GM19324 (cell line): ENCODE results near the gene TEX51.

Source experiments
- ATAC-seq: cut with Tn5 transposase; IDR thresholded peaks from one replicate; pipeline ENCODE4 v1.9.1; 2021; ENCODE audit warnings: mild to moderate bottlenecking, moderate library complexity; ENCODE audit not compliant: unreplicated experiment, low FRiP score

Gene TEX51

DNA sequence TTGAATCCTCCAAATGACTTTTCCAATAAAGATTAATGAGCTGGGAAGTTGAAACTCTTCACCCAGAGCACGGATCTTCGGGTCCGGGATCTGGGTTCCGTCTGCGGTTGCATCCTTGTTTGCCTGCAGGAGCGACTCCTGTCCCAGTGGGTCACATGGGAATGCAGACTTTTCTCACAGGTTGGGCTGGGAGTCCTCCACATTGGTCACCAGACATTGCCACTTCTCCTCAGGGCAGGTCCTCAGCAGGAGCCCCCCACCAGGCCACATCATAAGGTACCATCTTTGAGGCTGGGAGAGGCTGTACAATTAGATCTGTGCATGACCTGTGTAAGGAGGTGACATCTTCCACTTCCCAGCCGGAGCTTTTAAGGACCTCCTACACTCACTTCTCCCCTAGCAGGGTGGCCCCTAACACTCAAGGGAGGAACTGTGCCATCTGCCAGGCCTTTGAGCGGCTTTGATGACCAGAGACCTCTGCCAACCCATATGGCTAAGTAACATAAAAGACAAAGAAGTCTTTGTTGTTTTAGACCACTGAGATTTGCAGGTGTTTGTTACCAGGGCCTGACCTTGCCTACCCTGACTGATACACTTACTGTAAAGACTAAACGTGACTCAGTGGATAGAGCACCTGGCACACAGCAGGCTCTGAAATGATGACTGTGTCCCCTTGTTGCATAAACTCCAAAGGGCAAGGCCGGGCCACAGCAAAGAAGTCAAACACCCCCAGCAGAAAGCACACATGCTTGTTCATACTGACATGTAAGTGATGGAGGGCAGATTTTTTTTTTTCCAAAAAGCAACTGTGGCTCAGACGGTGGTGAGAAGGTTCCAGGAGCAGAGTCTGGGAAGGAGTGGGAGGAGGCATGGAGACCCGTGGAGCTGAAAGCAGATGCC, 7.9 kb upstream of the TEX51 start:
- no peak for ATAC-seq

DNA sequence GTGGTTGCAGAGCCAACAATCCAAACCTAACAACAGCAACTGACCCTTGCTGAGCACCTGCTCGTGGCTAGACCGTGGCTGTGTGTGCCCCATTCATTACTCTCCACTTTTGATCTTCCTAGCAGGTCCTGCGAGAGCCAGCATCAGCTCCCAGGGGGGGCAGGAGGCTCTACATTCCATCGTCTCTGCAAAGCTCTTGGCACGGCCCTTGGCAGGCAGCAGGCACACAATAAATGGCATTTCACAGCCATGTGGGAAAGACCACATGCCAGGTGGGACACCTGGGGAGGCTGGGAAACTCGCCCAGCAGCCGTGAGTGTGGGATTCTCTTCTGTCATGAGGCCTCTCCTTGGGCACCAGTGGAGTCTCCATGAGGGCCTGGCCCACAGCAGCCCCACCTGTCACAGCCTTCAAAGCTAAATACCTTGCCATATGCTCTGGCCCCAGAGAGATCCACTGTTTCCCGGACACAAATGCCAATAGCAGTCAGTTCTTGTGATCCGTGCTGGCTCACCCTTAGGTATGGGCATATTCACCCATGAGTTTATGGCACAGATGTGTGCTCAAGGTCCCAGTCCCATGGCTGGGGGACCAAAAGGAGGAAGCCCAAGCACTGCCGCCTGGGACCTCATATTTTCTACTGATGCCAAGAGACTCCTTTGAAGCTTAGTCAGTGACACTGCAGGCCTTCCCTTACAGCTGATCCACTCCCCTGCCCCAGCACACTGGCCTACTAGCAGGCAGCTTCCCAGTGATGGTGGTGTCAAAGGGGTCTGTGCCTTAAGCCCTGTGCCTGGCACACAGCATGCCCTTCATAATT, 6.8 kb upstream of the TEX51 start:
- no peak for ATAC-seq

DNA sequence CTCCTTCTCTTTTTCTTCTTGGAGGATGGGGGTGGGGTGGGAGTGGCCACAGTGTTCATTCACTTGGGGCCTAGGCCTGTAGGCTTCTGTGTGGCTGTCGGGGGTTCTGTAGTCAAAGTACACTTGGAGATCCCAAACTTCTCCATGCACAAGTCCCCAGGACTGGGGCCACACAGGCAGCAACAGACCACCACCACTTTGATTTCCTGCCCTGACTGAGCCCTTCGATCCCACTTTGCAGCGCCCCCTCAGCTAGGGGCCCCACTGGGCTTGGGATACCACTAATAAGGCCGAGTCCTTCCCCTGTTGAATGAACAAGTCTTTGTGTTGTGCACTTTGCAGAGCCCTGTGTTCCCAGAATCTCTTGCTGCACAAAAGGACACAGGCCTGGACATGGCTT, 5.5 kb upstream of the TEX51 start:
- ATAC-seq: no peak

DNA sequence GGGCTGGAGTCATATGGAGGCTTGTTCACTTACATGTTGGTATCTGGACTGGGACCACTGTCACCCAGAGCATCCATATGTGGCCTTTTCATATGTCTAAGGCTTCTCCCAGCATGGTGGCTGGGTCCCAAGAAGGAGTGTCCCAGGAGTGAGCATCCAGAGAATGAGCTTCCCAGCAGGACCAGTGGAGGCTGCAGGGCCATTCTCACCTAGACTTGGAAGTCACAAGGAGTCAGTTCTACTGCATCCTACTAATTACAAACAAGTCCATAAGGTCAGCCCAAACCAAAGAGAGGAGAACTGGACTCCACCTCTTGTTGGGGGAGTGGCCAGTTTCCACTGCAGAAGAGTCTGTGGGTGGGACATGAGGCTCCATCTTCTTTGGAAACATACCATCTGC, 5.1 kb upstream of the TEX51 start:
- ATAC-seq: no peak

DNA sequence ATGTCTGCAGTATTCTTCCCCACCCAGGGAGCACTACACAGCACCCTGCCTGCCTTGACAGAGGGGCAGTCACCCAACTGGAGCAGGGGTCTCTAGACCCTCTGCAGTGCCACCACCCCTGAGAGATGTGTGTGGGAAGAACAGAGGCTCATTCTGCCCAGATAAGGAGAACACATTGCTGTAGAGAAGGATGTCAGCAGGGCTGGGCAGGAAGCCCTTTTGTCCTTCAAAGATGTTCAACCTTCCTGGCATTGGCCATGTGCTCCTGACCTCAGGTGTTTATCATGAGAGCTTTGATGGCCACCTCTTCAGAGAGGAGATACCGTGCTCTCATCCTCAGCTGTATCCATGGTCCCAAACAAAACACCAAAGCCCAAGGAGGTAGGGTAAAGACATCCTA, 4.6 kb upstream of the TEX51 start:
- ATAC-seq: no peak

DNA sequence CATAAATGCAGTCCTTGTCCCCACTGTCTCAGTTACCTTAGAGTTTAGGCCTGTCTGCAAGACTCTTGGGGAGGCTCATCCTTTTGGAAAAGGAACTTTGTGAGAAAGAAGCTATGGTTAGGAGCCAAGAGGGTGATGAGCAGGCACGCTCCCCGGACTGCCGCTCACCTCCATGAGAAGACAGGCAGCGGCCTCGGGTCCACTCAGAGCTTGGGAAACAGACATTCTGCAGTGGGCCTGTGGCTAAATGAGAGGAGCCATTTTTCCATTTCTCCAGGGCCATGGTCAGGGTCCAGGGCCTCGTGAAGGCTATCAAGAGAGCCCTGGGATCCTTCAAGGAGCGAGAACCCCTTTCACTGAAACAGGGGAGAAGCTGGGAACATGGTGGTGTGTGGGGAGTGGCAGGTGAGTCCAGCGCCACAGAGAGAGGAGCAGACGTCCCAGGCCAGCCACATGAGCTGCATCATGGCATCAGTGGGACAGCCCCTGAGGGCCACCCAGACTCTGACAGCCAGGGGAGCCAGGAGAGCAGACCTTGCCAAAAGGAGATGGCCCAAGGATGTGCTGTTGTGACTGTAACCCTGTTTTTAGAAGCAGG, 4.0 kb upstream of the TEX51 start:
- ATAC-seq: no peak

DNA sequence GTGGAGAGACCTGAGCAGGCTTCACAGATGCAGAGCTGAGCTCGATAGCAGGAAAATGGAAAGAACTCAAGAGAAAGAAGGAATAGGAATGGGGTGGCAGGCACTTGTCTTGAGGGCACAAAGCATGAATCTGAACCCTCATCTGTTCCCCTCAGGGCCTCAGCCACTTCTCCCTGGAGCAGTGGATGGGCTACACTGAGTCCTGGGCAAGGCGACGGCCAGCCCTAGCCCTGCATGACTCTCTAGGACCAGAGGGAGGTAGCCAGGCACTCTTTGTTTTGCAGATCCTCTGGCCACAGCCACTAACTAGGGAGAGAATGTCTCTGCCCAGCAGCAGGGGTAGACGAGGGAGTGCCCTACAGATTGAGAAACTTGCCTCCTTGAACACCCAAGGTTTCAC, 3.4 kb upstream of the TEX51 start:
- no peak for ATAC-seq

DNA sequence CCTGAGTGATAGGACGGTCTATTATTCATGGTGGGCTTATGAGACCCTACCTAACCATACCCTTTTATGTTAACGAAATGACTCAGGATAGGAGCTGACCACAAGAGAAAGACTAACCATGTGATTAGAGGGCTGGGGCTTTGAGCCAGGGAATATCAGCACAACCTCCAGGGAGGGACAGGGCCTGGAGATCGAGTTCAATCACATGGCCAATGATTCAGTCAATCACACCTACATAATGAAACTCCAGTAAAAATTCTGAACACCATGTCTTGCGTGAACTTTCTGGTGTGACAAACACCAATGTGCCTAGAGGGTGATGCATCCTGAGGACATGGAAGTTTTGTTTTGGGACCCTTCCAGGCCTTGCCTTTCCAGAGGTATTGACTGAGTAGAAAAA, 2.2 kb upstream of the TEX51 start:
- no peak for ATAC-seq

DNA sequence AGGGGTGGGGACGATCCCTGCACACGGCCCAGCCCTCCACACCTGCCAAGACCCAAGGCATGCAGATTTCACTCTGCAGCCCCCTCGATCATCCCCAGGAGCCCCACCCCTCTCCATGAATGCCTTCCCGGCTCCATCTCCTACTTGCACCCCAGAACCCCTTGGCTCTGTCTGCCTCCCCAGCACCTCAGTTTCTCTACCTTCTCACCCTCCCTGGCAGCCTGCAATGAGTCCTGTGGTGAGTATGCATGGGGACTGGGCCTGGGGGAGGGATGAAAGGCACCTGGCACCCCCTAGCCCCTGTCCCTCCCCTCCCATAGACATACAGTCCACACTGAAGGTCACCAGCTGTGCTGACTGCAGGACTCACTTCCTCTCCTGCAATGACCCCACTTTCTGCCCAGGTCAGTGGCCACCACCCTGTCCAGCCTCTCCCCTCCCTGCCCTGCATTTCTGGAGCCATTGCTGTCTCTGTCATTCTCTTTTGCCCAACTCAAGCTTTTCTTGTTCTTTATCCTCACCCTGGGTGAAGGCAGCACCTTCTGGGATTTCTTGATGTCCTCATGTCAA, 1.0 kb downstream of the TEX51 start:
- no peak for ATAC-seq

DNA sequence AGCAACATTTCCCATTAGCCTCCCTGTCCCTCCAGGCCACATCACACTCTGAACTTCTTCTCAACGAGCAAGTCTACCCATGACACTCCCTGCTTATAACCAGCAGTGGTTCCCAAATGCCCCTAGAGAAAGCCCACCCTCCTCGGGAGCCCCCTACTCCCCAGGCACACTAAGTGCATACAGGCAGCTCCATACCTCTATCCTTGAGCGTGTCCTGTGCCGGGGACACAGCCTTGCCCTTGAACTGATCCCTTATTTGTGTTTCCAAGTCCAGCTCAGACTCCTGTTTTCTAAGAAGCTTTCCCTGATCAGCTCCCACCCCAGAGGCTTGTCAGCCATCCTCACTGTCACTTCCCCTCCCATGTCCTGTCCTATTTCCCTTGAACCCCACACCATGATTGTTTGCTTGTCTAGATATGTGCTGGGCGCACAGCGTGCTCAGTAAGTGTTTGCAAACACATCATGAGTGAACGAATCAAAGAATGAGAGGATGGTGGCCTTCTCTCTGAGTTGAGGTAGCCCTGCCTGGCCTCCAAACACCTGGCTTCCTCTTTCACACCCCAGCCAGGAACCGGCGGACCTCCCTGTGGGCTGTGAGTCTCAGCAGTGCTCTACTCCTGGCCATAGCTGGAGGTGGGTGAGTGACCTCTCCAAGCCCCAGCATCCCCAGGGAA, 2.1 kb downstream of the TEX51 start:
- ATAC-seq: no peak

DNA sequence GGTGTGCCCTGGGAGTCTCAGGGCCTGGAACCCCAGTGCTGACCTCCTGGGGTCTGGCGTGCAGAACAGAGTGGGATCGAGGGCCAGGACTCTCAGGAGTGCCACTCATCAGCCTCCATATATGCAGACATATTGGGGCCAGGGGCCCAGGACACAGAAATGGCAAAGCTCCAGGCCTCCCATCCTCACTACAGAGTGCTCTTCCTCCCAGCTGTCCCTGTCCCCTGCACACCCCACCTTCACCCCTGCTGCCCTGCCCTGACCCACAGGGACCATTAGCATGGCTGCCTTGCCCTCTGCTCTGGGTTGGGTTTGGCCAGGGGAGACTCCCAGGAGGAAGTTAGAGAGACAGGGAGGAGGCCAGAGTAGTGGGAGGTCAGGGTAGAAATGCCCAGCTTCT, 2.8 kb downstream of the TEX51 start:
- ATAC-seq: no peak

DNA sequence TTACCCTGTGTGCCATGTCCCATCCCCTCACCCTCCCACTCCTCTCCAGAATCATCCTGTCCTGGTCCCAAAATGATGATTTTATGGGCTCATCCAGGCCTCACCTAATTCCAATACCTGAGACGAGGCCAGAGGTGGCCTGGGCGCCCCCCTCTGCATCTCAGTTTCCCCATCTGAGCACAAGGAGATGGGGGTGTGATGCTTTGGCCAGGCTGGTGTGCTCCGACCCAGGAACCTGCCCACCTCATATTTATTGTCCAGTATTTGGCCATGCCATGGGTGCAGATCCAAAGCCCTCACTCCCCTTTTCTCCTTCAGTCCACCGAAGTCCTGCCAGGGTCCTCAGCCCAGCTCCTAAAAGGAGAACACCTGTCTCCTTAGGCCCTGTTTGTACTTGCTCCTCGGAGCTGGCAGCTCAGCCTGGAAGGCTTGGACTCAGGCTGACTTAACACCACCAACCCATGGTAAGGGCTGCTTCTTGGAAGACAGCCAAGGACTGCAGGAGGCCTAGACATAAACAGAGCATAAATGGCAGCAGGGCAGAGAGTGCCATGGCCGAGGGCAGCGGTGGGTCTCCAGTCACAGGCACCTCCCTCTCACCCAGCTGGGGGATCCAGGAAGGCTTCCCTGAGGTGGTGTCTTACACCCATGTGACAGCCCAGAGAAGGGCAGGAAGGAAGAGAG, 3.6 kb downstream of the TEX51 start:
- ATAC-seq: no peak

DNA sequence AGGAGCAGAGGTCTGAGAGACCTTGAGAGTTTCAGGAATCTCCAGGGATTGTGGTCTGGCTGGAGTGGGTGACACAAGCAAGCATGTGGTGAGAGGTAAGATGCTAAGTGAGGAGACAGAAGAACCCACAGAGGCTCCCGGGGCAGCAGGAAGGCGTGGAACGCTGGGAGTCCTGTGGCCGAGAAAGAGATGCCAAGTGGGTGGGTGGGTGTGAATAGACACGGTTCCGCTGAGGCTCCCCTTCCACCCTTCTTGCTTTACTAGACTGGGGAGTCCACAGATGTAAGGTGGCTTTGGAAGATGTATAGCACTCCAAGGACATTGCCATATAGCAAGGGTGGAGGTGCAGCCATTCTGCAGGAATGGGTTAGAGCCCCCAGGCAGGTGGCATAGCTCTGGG, 4.2 kb downstream of the TEX51 start:
- no peak for ATAC-seq

DNA sequence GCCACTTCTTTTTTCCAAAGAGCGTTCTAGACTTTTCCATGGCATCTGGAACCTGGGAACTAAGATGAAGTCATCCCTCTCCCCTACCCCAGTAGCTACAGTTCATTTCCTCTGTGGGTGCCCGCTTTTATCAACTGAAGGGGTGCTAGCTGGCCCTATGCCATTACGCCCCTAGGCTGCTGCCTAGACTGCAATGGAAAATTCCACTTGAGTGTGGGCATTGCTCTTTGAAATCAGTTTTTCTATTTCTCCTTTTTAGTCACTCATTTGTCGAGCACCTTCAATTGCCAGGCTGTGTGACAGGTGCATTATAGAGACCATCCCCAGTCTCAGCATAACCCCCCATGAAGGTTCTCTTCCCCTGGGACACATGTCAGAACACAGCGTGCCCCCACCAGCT, 7.3 kb downstream of the TEX51 start:
- ATAC-seq: no peak

DNA sequence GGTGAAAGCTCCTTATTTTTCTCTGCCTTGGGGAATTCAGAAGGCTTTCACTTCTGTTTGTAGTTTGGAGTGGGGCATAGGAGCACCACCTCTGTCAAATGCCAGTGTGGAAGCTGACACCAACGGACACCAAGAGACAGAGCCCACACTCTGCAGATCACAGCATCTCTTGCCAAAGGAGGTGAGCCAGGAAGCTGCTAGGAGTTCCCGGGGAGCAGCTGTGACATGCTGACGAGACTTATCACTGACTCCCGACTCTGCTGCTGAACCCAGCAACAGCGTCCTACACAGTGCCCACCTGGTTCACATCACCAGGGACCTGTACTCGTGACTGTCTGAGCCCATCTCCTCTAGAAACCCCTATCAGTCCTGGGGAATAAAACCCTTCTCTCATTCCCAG, 8.1 kb downstream of the TEX51 start:
- ATAC-seq: no peak

DNA sequence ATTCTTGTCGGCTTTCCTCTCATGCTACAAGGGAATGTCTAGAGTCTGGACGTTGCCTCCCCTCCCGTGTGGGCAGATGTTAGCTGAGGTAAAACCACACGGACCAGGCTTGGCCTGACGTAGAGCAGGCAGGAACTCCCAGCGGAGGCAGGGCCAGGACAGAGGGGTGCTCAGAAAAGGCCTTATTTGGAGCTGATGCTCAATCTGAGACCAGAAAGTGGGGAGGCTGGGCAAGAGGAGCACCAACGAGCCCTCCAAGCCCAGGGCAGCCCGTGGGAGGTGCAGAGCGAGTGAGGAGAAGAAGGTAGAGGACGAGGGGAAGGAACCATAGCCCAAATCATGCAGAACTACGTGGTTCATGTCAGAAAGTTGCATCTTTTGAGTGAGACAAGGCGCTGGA, 9.0 kb downstream of the TEX51 start:
- no peak for ATAC-seq

DNA sequence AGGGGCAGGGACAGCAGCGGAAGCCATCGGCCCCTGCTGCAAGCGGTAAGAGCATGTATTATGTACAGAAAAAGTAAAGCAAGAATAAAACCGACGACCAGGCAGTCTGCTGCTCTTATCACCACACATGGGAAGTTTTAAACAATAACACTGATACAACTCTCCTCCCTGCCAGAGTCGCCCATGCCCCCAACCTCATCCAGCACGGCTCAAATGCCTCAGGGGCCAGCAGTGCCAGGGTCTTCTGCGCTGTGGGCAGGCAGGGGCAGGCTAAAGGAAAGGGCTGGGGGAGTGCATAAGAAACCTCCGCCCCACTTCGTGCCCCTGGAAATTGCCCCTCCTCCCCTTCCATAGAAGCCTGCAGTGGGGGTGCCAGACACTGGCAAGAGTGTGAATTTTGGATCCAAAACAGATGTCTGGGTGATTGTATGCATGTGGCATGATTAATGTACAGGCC, 10.1 kb downstream of the TEX51 start:
- no peak for ATAC-seq

DNA sequence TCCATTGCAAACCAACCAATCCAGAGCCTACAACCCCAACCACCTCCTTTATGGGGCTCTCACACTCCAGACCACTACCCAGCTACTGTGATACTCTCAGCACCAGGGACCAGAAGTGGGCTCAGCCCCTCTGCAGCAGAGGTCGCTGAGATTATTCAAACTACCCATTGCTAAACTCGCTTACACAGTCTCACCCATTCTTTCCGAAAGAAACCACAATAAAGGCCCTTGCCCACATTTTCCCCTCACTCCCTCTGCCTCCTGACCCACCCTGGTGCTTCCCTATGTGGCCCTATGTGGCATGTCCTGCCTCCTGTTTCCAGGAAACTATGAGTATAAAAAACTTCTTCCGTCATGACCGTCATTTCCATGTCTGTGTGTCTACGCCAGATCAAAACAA, 10.7 kb downstream of the TEX51 start:
- no peak for ATAC-seq

DNA sequence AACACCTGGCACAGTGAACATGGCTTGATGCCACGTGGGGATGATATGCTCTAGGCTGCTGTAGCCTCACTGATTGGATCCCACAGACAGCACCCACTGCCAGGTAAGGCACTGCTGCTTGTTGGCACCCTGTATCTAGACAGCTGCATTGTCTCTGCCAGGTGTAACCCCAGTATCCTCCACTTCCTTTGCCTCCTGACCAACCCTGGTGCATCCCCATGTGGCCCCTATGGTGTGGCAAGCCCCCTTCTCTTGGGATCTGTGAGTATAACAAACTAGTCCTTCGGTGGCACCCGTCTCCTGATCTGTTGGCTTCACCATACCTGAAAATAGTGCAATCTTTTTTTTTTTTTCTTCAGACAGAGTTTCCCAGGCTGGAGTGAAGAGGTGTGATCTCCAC, 11.1 kb downstream of the TEX51 start:
- no peak for ATAC-seq

DNA sequence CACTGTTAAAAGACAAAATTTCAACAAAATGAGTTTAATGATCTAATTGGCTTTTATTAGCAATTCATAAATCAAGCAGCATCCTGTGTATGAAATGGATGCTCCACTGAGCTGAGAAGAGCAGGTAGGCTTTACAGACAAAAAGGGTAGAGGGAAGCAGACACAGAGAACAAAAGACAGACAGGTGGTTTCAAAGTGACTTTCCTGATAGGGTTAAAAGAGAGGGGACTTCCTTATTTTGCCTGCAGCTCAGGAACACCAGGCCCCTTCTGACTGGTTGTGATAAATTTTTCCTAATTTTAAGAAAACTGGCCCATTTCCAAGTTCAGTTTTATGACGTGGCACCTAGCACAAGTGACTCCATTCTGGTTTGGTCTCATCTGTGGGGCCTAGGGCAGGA, 11.9 kb downstream of the TEX51 start:
- no peak for ATAC-seq
